ENCODE results near the gene APOL6.

DNA sequence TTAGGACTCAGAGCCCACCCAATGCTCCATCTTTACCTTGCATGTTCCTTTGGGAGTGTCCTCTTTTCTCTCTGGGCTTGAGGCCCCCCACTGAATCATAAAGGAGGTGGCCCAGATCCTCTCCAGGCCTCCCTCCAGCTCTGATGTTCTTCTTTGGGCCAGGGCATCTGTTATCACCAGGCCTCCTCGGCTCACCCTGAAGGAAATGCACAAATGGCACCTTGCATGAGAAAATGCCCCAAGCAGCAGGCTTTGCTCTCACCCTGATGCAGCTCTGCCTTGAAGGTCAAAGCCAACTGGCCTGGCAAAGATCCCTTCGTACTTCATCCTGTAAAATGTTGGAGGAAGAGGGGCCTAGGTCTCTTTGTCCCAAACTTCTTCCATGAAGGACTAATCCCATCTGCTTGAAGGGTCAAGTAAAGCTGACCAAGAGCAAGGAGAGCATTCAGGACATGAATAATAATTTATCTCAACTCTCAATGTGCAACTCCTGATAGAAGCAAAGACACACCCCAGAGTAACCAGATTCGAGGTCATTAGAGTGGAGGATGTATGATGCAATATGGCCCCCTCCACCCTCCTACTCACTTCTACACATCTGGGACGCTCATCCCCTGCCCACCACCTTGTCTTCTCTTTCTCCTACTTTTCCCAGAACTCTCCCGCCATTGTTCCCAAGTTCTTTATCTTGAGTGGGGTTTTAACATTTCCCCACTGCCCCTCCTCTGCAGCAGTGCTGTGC is 9.5 kb downstream of the APOL6 start:
- TF ChIP-seq, protein P1, sequence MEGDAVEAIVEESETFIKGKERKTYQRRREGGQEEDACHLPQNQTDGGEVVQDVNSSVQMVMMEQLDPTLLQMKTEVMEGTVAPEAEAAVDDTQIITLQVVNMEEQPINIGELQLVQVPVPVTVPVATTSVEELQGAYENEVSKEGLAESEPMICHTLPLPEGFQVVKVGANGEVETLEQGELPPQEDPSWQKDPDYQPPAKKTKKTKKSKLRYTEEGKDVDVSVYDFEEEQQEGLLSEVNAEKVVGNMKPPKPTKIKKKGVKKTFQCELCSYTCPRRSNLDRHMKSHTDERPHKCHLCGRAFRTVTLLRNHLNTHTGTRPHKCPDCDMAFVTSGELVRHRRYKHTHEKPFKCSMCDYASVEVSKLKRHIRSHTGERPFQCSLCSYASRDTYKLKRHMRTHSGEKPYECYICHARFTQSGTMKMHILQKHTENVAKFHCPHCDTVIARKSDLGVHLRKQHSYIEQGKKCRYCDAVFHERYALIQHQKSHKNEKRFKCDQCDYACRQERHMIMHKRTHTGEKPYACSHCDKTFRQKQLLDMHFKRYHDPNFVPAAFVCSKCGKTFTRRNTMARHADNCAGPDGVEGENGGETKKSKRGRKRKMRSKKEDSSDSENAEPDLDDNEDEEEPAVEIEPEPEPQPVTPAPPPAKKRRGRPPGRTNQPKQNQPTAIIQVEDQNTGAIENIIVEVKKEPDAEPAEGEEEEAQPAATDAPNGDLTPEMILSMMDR (IDR thresholded peaks at IDR 0.05): no peak
- TF ChIP-seq MAFK (IDR thresholded peaks at IDR 0.05; ENCODE audit: partially characterized antibody) (no peak), EP300 (IDR thresholded peaks at IDR 0.05) (no peak), RAD21 (conservative IDR thresholded peaks at IDR 0.05 in 1 of 2, IDR thresholded peaks at IDR 0.05 in 1 of 2) (no peak), BHLHE40 (IDR thresholded peaks at IDR 0.05; ENCODE audit: low read depth, low read length) (no peak)
- TF ChIP-seq, protein P2, sequence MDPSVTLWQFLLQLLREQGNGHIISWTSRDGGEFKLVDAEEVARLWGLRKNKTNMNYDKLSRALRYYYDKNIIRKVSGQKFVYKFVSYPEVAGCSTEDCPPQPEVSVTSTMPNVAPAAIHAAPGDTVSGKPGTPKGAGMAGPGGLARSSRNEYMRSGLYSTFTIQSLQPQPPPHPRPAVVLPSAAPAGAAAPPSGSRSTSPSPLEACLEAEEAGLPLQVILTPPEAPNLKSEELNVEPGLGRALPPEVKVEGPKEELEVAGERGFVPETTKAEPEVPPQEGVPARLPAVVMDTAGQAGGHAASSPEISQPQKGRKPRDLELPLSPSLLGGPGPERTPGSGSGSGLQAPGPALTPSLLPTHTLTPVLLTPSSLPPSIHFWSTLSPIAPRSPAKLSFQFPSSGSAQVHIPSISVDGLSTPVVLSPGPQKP (IDR thresholded peaks at IDR 0.05; ENCODE audit: low read depth, low read length): no peak
